A673 (cell line): Measurements from ENCODE around the gene MMRN1.

Source experiments
- CTCF ChIP-seq: fragments of 300-800, 200-600 bp; sonication (generic); conservative IDR thresholded peaks from 2 replicates; pipeline ENCODE4 v1.5.1; 2017; ENCODE audit warnings: low read depth, mild to moderate bottlenecking, antibody characterized with exemption, low read length, moderate library complexity, mixed read lengths
- EZH2 ChIP-seq: fragments of 200-600 bp; sonication (generic); IDR thresholded peaks from 2 replicates; pipeline ENCODE4 v1.6.1; 2017; ENCODE audit warnings: borderline replicate concordance, low read depth, mild to moderate bottlenecking, mixed read lengths, antibody characterized with exemption, low read length; ENCODE audit not compliant: poor library complexity, severe bottlenecking

DNA sequence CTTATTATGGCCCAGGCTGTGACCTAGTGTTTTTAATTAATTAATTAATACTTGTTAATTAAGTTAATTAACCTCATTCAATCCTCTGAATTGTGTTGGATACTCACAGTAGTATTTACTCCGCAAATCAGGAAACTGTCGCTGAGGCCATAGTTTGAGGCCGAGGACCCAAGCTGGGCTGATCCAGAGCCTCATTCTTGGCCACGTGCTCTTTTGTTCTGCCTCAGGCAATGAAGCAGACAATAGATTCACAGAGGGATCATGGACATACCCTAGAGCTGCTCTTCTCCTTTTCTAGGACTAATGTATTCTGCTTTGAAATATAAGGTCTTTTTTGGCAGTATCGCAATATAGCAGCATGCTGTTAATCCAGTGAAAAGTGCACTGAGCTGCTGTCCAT lies 33.7 kb upstream of the MMRN1 start:
- no peak for TF ChIP-seq CTCF
- no peak for TF ChIP-seq EZH2
